Esophagus squamous epithelium (tissue), 4 donors: Measurements from ENCODE around the gene LHCGR.

ENCODE experiments used
- CTCF ChIP-seq, 6 experiments: fragments of 450-650 bp in 4 of 6; fragments of 200-600 bp in 2 of 6; sonication (generic) in 2 of 6; IDR thresholded peaks; one replicate each; pipeline ENCODE4 v1.5.1; 2016 to 2019; ENCODE audit warnings: antibody characterized with exemption in 6 of 6, mild to moderate bottlenecking in 4 of 6, moderate library complexity in 4 of 6
- POLR2A ChIP-seq, 4 donors: fragments of 450-650 bp; IDR thresholded peaks; one replicate each; pipeline ENCODE4 v1.6.1; 2017; ENCODE audit warnings: antibody characterized with exemption in 4 of 4, mild to moderate bottlenecking in 4 of 4, moderate library complexity in 3 of 4

- no peak for TF ChIP-seq CTCF (IDR thresholded peaks at IDR 0.05)
- no peak for TF ChIP-seq POLR2A (IDR thresholded peaks at IDR 0.05)
Observed at GRCh38 chr2:48715956-48716355, 39.6 kb downstream of the LHCGR start.
